AG09309 (cell line): ENCODE results near the gene RAB1B.

Source experiments
- DNase-seq: peaks from one replicate; pipeline ENCODE4 v3.0.0-alpha.2; 2010; ENCODE audit warnings: low read depth
- H3K4me3 ChIP-seq: 2 replicates; pipeline ENCODE4 v1.5.1; 2011; ENCODE audit warnings: mild to moderate bottlenecking, low read depth, low read length, moderate library complexity; ENCODE audit not compliant: control insufficient read depth
- CTCF ChIP-seq: IDR thresholded peaks from 2 replicates; pipeline ENCODE4 v1.5.1; 2011; ENCODE audit warnings: mild to moderate bottlenecking, low read depth, low read length, inconsistent platforms; ENCODE audit not compliant: insufficient read depth, control insufficient read depth; ENCODE audit errors: missing control alignments

Gene RAB1B

GRCh38 chr11:66311470-66311964 lies 43.1 kb downstream of the RAB1B start:
- no peak for DNase-seq
- no peak for TF ChIP-seq CTCF
- H3K4me3 ChIP-seq, result peak overlapping the region; percentile 68

GRCh38 chr11:66311965-66312548 lies 43.6 kb downstream of the RAB1B start:
- DNase-seq, result no peak
- H3K4me3 ChIP-seq, result peak overlapping the region; percentile 68
- peak; percentile 94 for TF ChIP-seq CTCF

GRCh38 chr11:66312549-66313320 lies 44.3 kb downstream of the RAB1B start:
- peak overlapping the region; percentile 74 for H3K4me3 ChIP-seq
- DNase-seq, result peak; percentile 98
- TF ChIP-seq CTCF, result no peak

- DNase-seq, result no peak
- H3K4me3 ChIP-seq, result peak overlapping the region; percentile 74
Measured at GRCh38 chr11:66313321-66314185, 45.1 kb downstream of the RAB1B start.

GRCh38 chr11:66314186-66314501 lies 45.7 kb downstream of the RAB1B start:
- no peak for DNase-seq
- peak overlapping the region; percentile 74 for H3K4me3 ChIP-seq
- no peak for TF ChIP-seq CTCF

More at GRCh38 chr11:66313321-66314185, 45.1 kb downstream of the RAB1B start:
- TF ChIP-seq CTCF, result peak; percentile 55
